Left ventricle myocardium superior (tissue), 1 donor: ENCODE measurements around the gene CD36. TPM values are rescaled to one million over a fixed set of nuclear protein-coding genes. Genes with fewer than 3 reads are reported as not detected.

Experiments used
- total RNA-seq: library from RNA; stranded (reverse); fragmentation: NEBNext Ultra II Directional; extraction: Animal tissue kit (Norgen Biotek cat#: 25700); gene quantifications from one replicate; pipeline ENCODE4 v1.2.1, GENCODE V29; 2021
- donor health status: DM: no; HTN: yes; CAD: no; lungs with severe emphysema.

The CD36 gene
- total RNA-seq, 1 donor from 2014 or later, result 1,393 TPM

Other genes starting within 250 kb of the CD36 start
- not detected for gene GNAT3, start 126.6 kb upstream of the CD36 start, total RNA-seq